ENCODE data around the gene SUMF2. TPM values are rescaled to one million over a fixed set of nuclear protein-coding genes. Genes with fewer than 3 reads are reported as not detected.
"Not testable (repeated sequence)": the region's sequence is repeated elsewhere in the genome, so short reads cannot be mapped to it uniquely, and the experiment has no call there.

The SUMF2 gene
- 100 to 1,000 TPM; 130 to 147 (median 136) TPM for total RNA-seq
- total RNA-seq (2013), result 100.0 TPM

DNA sequence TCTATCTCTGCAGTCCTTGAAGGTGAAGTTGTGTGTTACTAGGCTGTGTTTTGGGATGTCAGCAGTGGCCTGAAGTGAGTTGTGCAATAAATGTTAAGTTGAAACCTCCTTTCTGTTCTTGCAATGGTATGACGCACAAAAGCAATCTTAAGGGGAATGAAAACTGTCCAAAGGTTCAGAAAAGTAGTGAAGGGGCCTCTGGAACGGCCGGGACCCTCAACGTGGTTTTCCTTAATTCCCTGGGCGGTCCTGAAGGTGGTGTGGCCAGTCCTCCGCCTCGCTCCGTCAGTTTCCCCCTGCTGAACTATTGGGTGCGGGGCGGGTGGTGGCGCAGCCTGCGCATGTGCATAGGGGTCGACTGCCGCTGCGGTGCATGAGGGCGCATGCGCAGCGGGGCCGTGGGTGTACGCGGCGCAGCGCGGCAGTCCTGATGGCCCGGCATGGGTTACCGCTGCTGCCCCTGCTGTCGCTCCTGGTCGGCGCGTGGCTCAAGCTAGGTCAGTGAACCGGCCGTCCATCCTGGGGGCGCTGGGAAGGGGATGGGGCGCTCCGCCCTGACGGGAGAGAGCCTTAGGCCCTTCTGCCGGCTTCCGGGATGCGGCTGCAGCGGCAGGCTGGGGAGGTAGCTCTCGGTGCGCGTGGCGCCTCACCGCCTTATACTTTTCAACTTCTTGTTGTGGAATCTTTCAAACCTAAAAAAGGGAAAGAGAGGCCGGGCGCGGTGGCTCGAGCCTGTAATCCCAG, at the start of gene SUMF2:
Gene SUMF2, plus strand, starts transcription at position 405 of the 744 bp plus-strand sequence. Its CDS starts 26 bp downstream, at position 431.
- DNase-seq (peak; percentile 92 to 97), ATAC-seq (peak; percentile 88 to 94 (median 94))
- Mint-ChIP-seq H3K9me3 (no peaks in the 10 kb centered on the region), H3K4me3 (peak within 1 kb of the TSS; percentile 95), H3K4me1 (peaks cover 27 to 31% of the 10 kb centered on the region in 2 donors), H3K27me3 (ENCODE audit: low read depth in 2 of 2) (no peaks in the 10 kb centered on the region), H3K27ac (peak within 1 kb of the TSS; percentile 95 to 98), H3K36me3 (peaks cover 15% of the 10 kb centered on the region)
- H3K27me3 ChIP-seq (ENCODE audit: control insufficient read depth, insufficient read depth, low read length), result no peaks in the 10 kb centered on the region
- H3K9me3 ChIP-seq (ENCODE audit: control insufficient read depth, insufficient read depth, low read length), result no peaks in the 10 kb centered on the region
- TF ChIP-seq, protein P1, sequence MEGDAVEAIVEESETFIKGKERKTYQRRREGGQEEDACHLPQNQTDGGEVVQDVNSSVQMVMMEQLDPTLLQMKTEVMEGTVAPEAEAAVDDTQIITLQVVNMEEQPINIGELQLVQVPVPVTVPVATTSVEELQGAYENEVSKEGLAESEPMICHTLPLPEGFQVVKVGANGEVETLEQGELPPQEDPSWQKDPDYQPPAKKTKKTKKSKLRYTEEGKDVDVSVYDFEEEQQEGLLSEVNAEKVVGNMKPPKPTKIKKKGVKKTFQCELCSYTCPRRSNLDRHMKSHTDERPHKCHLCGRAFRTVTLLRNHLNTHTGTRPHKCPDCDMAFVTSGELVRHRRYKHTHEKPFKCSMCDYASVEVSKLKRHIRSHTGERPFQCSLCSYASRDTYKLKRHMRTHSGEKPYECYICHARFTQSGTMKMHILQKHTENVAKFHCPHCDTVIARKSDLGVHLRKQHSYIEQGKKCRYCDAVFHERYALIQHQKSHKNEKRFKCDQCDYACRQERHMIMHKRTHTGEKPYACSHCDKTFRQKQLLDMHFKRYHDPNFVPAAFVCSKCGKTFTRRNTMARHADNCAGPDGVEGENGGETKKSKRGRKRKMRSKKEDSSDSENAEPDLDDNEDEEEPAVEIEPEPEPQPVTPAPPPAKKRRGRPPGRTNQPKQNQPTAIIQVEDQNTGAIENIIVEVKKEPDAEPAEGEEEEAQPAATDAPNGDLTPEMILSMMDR (IDR thresholded peaks at IDR 0.05), result no peak
- under 1% methylated on average over 49 of the region's 49 CpGs for WGBS (ENCODE audit: insufficient coverage)
- H3K36me3 ChIP-seq (ENCODE audit: control insufficient read depth, insufficient read depth, low read length), result peaks cover 35% of the 10 kb centered on the region
- peak within 1 kb of the TSS; percentile 99 for H3K4me3 ChIP-seq (ENCODE audit: low read length)
- intact Hi-C loops (cut with micrococcal nuclease), result loop anchor here (1.0 to 5.0 kb wide), 3 partner anchors 13 to 697 kb away; partner anchors contain the start of genes CCT6A, LANCL2, MRPS17 and PSPH
- peaks cover 14% of the 10 kb centered on the region for H3K4me1 ChIP-seq (ENCODE audit: control insufficient read depth, insufficient read depth, low read length)
- H3K27ac ChIP-seq (ENCODE audit: low read length), result peak within 1 kb of the TSS; percentile 84

DNA sequence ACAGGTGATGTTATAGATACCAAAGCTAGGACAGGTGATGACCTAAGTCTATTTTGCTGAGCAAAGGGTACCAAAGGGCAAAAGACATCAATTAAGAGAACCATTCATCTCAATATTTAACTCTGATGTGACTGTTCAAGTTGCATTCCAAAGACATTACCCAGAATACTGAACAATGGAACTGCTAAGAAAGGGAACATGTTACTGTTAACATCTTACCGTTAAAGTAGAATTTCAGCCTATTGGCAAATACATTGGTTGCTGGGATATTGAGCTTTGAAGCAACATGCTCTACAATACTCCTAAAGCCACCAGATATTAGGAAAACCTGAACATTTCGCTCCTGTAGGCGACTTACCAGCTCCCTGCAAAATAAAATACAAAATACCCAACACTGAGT, 47.1 kb upstream of the SUMF2 start:
- not testable (repeated sequence) for H3K36me3 ChIP-seq (ENCODE audit: control insufficient read depth, insufficient read depth, low read length)

DNA sequence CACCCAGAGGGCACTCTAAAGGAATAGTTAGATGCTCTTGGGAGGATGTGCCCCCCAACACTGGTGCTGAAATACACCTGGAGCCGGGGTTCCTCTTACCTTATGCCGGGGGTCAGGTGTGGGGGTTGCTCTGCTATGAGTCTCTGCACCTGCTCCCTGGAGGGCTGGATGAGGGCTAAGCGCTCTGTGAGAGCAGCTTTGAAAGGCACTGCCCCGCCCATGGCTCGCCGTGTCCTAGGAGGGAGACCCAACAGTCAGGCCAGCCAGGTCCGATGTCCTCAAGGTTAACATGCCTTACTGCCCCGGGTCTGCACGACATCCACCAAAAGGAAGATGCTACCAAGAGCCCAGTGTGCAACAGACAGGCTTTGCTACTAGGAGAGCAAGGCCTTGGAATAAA, 44.6 kb upstream of the SUMF2 start:
- H3K27me3 Mint-ChIP-seq (ENCODE audit: low read depth in 2 of 2), result no peaks in the 10 kb centered on the region
- no peak for ATAC-seq
- Histone ChIP-seq H3K27me3 (ENCODE audit: control insufficient read depth, insufficient read depth, low read length) (no peaks in the 10 kb centered on the region), H3K27ac (ENCODE audit: low read length) (no peak overlapping the region), H3K36me3 (ENCODE audit: control insufficient read depth, insufficient read depth, low read length) (no peaks in the 10 kb centered on the region), H3K9me3 (ENCODE audit: control insufficient read depth, insufficient read depth, low read length) (no peaks in the 10 kb centered on the region), H3K4me3 (ENCODE audit: low read length) (no peak overlapping the region), H3K4me1 (ENCODE audit: control insufficient read depth, insufficient read depth, low read length) (no peaks in the 10 kb centered on the region)
- no peaks in the 10 kb centered on the region for H3K4me1 Mint-ChIP-seq
- no peaks in the 10 kb centered on the region for H3K9me3 Mint-ChIP-seq
- 83% methylated on average over 9 of the region's 9 CpGs for WGBS (ENCODE audit: insufficient coverage)
- H3K4me3 Mint-ChIP-seq, result no peak overlapping the region
- no peak overlapping the region for H3K27ac Mint-ChIP-seq
- intact Hi-C loops (cut with micrococcal nuclease), result loop anchor here (10.0 kb wide), 1 partner anchor 255 kb away; no protein-coding TSS in a partner anchor
- DNase-seq, result no peak
- TF ChIP-seq, protein P1 (IDR thresholded peaks at IDR 0.05), result no peak
- no peaks in the 10 kb centered on the region for H3K36me3 Mint-ChIP-seq

More for the DNA sequence above, 47.1 kb upstream of the SUMF2 start:
- H3K27me3 ChIP-seq (ENCODE audit: control insufficient read depth, insufficient read depth, low read length); H3K27ac Mint-ChIP-seq; H3K4me3 ChIP-seq (ENCODE audit: low read length); H3K4me1 Mint-ChIP-seq; H3K4me1 ChIP-seq (ENCODE audit: control insufficient read depth, insufficient read depth, low read length); DNase-seq; H3K9me3 ChIP-seq (ENCODE audit: control insufficient read depth, insufficient read depth, low read length); ATAC-seq; H3K36me3 Mint-ChIP-seq; H3K4me3 Mint-ChIP-seq; H3K27me3 Mint-ChIP-seq (ENCODE audit: low read depth in 2 of 2); H3K27ac ChIP-seq (ENCODE audit: low read length); H3K9me3 Mint-ChIP-seq: not testable (repeated sequence)
- 86% methylated on average over 1 of the region's 3 CpGs for WGBS (ENCODE audit: insufficient coverage)
- intact Hi-C loops (cut with micrococcal nuclease), result loop anchor here (10.0 kb wide), 1 partner anchor 252 kb away; no protein-coding TSS in a partner anchor

DNA sequence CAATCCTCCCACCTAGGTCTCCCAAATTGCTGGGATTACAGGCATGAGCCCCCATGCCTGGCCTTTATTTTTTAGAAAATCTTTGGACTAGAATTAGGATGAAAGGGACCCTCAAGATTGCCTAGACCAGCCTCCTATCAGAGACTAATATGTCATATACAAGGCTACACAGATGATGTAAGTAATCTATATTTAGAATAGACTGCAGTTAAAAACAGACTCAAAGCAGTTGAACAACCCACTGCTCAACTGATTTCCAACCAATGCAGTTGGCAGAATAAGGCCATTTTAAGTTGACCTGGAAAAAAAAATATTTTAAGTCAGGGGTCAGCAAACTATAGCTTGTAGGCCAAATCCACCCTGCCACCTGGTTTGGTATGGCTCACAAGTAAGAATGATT, 40.6 kb upstream of the SUMF2 start:
- intact Hi-C loops (cut with micrococcal nuclease), result no loop called here
- DNase-seq (no peak), ATAC-seq (no peak)
- Histone ChIP-seq H3K9me3 (ENCODE audit: control insufficient read depth, insufficient read depth, low read length) (no peaks in the 10 kb centered on the region), H3K4me1 (ENCODE audit: control insufficient read depth, insufficient read depth, low read length) (no peaks in the 10 kb centered on the region), H3K4me3 (ENCODE audit: low read length) (no peak overlapping the region), H3K27me3 (ENCODE audit: control insufficient read depth, insufficient read depth, low read length) (no peaks in the 10 kb centered on the region), H3K27ac (ENCODE audit: low read length) (no peak overlapping the region), H3K36me3 (ENCODE audit: control insufficient read depth, insufficient read depth, low read length) (no peaks in the 10 kb centered on the region)
- Mint-ChIP-seq H3K27me3 (ENCODE audit: low read depth in 2 of 2) (no peaks in the 10 kb centered on the region), H3K4me3 (no peak overlapping the region), H3K9me3 (no peaks in the 10 kb centered on the region), H3K36me3 (no peaks in the 10 kb centered on the region), H3K4me1 (no peaks in the 10 kb centered on the region), H3K27ac (no peak overlapping the region)
- TF ChIP-seq, protein P1 (IDR thresholded peaks at IDR 0.05), result no peak
